Vagina (tissue), 2 donors: ENCODE measurements around the gene STK39.

Experiments used
- POLR2A ChIP-seq, 2 donors: fragments of 450-650 bp; IDR thresholded peaks; one replicate each; pipeline ENCODE4 v1.6.1; 2017; ENCODE audit warnings: antibody characterized with exemption in 2 of 2, mild to moderate bottlenecking in 2 of 2, moderate library complexity in 2 of 2
- TF ChIP-seq, protein P1 (sequence below), 3 experiments: fragments of 450-650 bp in 2 of 3; fragments of 200-600 bp in 1 of 3; sonication (generic) in 1 of 3; IDR thresholded peaks; one replicate each; pipeline ENCODE4 v1.5.1; 2017 to 2019; ENCODE audit warnings: antibody characterized with exemption in 3 of 3, mild to moderate bottlenecking in 2 of 3, moderate library complexity in 2 of 3

DNA sequence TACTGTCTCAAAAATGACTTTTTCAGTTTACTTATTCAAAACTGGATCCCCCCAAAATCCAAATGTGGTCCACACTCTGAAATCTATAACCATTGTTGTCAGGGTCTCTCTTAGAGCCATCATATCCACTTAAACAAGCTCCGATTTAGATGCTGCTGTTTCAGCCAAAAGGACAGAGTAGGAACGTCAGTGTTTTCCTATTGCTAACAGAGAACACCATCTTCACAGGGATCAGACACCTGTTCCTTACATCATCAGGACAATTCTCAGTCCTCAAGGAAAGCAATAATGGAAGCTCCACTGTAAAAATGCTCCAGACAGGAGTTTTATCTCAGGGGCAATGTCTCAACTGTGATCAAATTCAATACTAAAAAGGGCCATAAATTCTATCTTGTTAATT, 155.4 kb downstream of the STK39 start:
- TF ChIP-seq, protein P1, sequence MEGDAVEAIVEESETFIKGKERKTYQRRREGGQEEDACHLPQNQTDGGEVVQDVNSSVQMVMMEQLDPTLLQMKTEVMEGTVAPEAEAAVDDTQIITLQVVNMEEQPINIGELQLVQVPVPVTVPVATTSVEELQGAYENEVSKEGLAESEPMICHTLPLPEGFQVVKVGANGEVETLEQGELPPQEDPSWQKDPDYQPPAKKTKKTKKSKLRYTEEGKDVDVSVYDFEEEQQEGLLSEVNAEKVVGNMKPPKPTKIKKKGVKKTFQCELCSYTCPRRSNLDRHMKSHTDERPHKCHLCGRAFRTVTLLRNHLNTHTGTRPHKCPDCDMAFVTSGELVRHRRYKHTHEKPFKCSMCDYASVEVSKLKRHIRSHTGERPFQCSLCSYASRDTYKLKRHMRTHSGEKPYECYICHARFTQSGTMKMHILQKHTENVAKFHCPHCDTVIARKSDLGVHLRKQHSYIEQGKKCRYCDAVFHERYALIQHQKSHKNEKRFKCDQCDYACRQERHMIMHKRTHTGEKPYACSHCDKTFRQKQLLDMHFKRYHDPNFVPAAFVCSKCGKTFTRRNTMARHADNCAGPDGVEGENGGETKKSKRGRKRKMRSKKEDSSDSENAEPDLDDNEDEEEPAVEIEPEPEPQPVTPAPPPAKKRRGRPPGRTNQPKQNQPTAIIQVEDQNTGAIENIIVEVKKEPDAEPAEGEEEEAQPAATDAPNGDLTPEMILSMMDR (IDR thresholded peaks at IDR 0.05) = no peak
- no peak for TF ChIP-seq POLR2A (IDR thresholded peaks at IDR 0.05)
